Smooth muscle cell of the brain vasculature (primary cell): ENCODE results near the gene GMDS.

Experiments used
- DNase-seq: peaks from one replicate; pipeline ENCODE4 v3.0.0-alpha.2; 2012; ENCODE audit warnings: low read depth, low spot score

GMDS gene

GRCh38 chr6:1941534-1941933 is 303.9 kb downstream of the GMDS start:
- DNase-seq = no peak

GRCh38 chr6:1940381-1940780 is 305.0 kb downstream of the GMDS start:
- DNase-seq = peak; percentile 40

GRCh38 chr6:1933292-1933691 is 312.1 kb downstream of the GMDS start:
- no peak for DNase-seq

- DNase-seq = no peak
Observed at GRCh38 chr6:1931817-1932216, 313.6 kb downstream of the GMDS start.

- no peak for DNase-seq
Observed at GRCh38 chr6:1930356-1930755, 315.0 kb downstream of the GMDS start.

GRCh38 chr6:1929931-1930330 is 315.5 kb downstream of the GMDS start:
- DNase-seq = no peak

- DNase-seq = no peak
Observed at GRCh38 chr6:1925743-1926430, 319.5 kb downstream of the GMDS start.

GRCh38 chr6:1923449-1923848 is 322.0 kb downstream of the GMDS start:
- DNase-seq = no peak

GRCh38 chr6:1917626-1918371 is 327.6 kb downstream of the GMDS start:
- DNase-seq = no peak

GRCh38 chr6:1916334-1917070 is 328.9 kb downstream of the GMDS start:
- DNase-seq = no peak

- DNase-seq = no peak
Observed at GRCh38 chr6:1915226-1915625, 330.2 kb downstream of the GMDS start.

GRCh38 chr6:1913577-1913976 is 331.8 kb downstream of the GMDS start:
- no peak for DNase-seq

- DNase-seq = no peak
Observed at GRCh38 chr6:1912731-1913130, 332.7 kb downstream of the GMDS start.

GRCh38 chr6:1911474-1911873 is 333.9 kb downstream of the GMDS start:
- DNase-seq = no peak

- DNase-seq = no peak
Observed at GRCh38 chr6:1910621-1911407, 334.6 kb downstream of the GMDS start.

- DNase-seq = no peak
Observed at GRCh38 chr6:1908784-1909183, 336.6 kb downstream of the GMDS start.

- no peak for DNase-seq
Observed at GRCh38 chr6:1906609-1907008, 338.8 kb downstream of the GMDS start.

- no peak for DNase-seq
Observed at GRCh38 chr6:1906014-1906413, 339.4 kb downstream of the GMDS start.

GRCh38 chr6:1904898-1905297 is 340.5 kb downstream of the GMDS start:
- no peak for DNase-seq

GRCh38 chr6:1904466-1904799 is 341.0 kb downstream of the GMDS start:
- no peak for DNase-seq

GRCh38 chr6:1903780-1904465 is 341.5 kb downstream of the GMDS start:
- DNase-seq = no peak
